Ectodermal cell (in vitro differentiated cells): ENCODE results near the gene KLK1.

Experiments
- H3K27ac ChIP-seq: 2 replicates; pipeline ENCODE4 v1.7.0; 2013; ENCODE audit warnings: mild to moderate bottlenecking, low read depth, low read length; ENCODE audit not compliant: insufficient read depth, poor library complexity, severe bottlenecking
- H3K27me3 ChIP-seq: 2 replicates; pipeline ENCODE4 v1.7.0; 2013; ENCODE audit warnings: mild to moderate bottlenecking, low read length; ENCODE audit not compliant: insufficient read depth, control insufficient read depth, poor library complexity, severe bottlenecking
- H3K36me3 ChIP-seq: one replicate; pipeline ENCODE4 v1.7.0; 2013; ENCODE audit warnings: low read length; ENCODE audit not compliant: control insufficient read depth, insufficient read depth
- H3K4me1 ChIP-seq: one replicate; pipeline ENCODE4 v1.7.0; 2013; ENCODE audit warnings: low read length; ENCODE audit not compliant: control insufficient read depth, insufficient read depth
- H3K4me3 ChIP-seq: 2 replicates; pipeline ENCODE4 v1.7.0; 2013; ENCODE audit warnings: low read depth, low read length, control low read depth; ENCODE audit not compliant: insufficient read depth
- H3K9me3 ChIP-seq: 2 replicates; pipeline ENCODE4 v1.7.0; 2013; ENCODE audit warnings: mild to moderate bottlenecking, low read length, moderate library complexity; ENCODE audit not compliant: control insufficient read depth
- WGBS, 2 experiments: methylation state at CpG; one replicate each; pipeline ENCODE4 v1.1.7; 2013; ENCODE audit warnings: missing lambda C conversion rate in 2 of 2; 5-methylcytosine and 5-hydroxymethylcytosine counted together

The KLK1 gene

GRCh38 chr19:50854636-50855410 is 31.2 kb upstream of the KLK1 start, which contains the start of gene KLK3:
KLK3 (plus strand) TSS chr19:50854915; CDS start chr19:50854956, 41 bp downstream.
- Histone ChIP-seq H3K9me3 (no peaks in the 10 kb centered on the region), H3K4me3 (no peak within 1 kb of the TSS), H3K27me3 (peaks cover 5% of the 10 kb centered on the region), H3K27ac (no peak within 1 kb of the TSS), H3K4me1 (no peaks in the 10 kb centered on the region), H3K36me3 (no peaks in the 10 kb centered on the region)
- 73 to 74% methylated on average over 9 of the region's 9 CpGs for WGBS, 2 experiments

DNA sequence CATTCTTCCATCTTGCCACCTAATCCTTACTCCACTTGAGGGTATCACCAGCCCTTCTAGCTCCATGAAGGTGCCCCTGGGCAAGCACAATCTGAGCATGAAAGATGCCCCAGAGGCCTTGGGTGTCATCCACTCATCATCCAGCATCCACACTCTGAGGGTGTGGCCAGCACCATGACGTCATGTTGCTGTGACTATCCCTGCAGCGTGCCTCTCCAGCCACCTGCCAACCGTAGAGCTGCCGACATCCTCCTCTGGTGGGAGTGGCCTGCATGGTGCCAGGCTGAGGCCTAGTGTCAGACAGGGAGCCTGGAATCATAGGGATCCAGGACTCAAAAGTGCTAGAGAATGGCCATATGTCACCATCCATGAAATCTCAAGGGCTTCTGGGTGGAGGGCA is 28.0 kb upstream of the KLK1 start:
- Histone ChIP-seq H3K4me3 (no peak overlapping the region), H3K36me3 (no peaks in the 10 kb centered on the region), H3K27ac (no peak overlapping the region), H3K27me3 (peaks cover 5% of the 10 kb centered on the region), H3K4me1 (no peaks in the 10 kb centered on the region), H3K9me3 (no peaks in the 10 kb centered on the region)
- 74 to 75% methylated on average over 4 of the region's 4 CpGs for WGBS, 2 experiments

DNA sequence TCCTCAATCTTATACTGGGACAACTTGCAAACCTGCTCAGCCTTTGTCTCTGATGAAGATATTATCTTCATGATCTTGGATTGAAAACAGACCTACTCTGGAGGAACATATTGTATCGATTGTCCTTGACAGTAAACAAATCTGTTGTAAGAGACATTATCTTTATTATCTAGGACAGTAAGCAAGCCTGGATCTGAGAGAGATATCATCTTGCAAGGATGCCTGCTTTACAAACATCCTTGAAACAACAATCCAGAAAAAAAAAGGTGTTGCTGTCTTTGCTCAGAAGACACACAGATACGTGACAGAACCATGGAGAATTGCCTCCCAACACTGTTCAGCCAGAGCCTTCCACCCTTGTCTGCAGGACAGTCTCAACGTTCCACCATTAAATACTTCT is 27.2 kb upstream of the KLK1 start:
- no peak overlapping the region for H3K27ac ChIP-seq
- no peaks in the 10 kb centered on the region for H3K36me3 ChIP-seq
- peaks cover 5% of the 10 kb centered on the region for H3K27me3 ChIP-seq
- no peaks in the 10 kb centered on the region for H3K4me1 ChIP-seq
- no peaks in the 10 kb centered on the region for H3K9me3 ChIP-seq
- H3K4me3 ChIP-seq, result no peak overlapping the region
- WGBS, 2 experiments, result 40 to 61% methylated on average over 2 to 3 of the region's 3 CpGs

DNA sequence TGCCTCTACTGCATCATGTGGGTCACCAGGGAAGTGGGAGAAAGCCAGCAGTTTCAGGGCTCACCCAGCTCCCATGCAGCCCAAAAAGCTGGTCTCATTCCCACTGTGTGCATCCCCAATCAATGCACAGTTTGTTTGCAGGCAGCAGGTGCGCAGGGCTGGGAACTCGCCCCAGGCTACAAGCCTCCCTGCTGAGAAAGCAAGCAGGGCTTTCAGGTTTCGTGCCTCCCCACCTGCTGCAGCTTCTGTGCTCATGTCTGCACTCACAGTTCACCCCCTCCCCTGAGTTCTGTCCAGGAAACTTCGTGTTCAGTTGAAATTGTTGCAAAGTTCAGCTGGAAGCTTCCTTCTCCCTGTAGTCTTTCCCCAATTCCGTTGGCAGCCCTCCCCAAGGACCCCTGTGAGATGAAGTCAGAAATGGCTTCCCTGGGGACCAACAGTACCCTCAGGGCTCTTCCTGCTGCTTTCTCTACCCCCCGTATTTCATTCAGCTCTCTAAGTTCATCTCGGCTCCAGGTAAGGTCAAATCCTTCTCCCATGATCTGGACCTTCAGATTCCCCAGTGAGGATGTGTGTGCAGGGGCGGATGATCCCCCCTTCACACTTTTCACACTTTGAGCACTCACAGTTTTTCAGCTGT is 20.8 kb upstream of the KLK1 start:
- H3K27me3 ChIP-seq, result peaks cover 20% of the 10 kb centered on the region
- no peaks in the 10 kb centered on the region for H3K36me3 ChIP-seq
- no peak overlapping the region for H3K4me3 ChIP-seq
- H3K27ac ChIP-seq, result no peak overlapping the region
- no peaks in the 10 kb centered on the region for H3K9me3 ChIP-seq
- H3K4me1 ChIP-seq, result no peaks in the 10 kb centered on the region
- WGBS, 2 experiments, result 35 to 44% methylated on average over 8 of the region's 8 CpGs

- Histone ChIP-seq H3K9me3 (no peaks in the 10 kb centered on the region), H3K27ac (no peak overlapping the region), H3K4me1 (no peaks in the 10 kb centered on the region), H3K36me3 (no peaks in the 10 kb centered on the region), H3K27me3 (peaks cover 20% of the 10 kb centered on the region), H3K4me3 (no peak overlapping the region)
- 69 to 70% methylated on average over 7 of the region's 7 CpGs for WGBS, 2 experiments
These were observed 20.2 kb upstream of the KLK1 start for GRCh38 chr19:50843701-50844221.

GRCh38 chr19:50843205-50843604 is 19.6 kb upstream of the KLK1 start:
- H3K27ac ChIP-seq, result no peak overlapping the region
- H3K9me3 ChIP-seq, result no peaks in the 10 kb centered on the region
- WGBS, 2 experiments, result 95 to 96% methylated on average over 2 of the region's 2 CpGs
- H3K4me1 ChIP-seq, result no peaks in the 10 kb centered on the region
- H3K27me3 ChIP-seq, result peaks cover 20% of the 10 kb centered on the region
- no peak overlapping the region for H3K4me3 ChIP-seq
- H3K36me3 ChIP-seq, result no peaks in the 10 kb centered on the region

DNA sequence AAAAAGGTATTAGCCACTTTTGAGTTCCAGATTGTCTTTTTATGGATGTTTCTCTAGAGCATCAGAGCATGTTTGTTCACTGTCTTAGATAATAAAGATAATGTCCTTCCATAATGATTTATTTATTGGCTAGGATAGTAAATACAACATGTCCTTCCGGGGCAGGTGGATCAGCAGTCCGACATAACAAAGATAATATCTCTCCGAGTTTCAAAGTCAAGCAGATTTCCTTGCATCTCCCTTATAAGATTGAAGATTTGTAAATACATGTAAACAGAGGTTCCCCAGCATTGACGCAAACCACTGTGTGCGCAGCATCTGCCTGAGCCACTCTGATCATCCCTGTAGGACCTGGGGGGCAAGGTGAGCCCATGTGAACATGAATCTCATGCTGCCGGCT is 18.5 kb upstream of the KLK1 start:
- Histone ChIP-seq H3K27me3 (peaks cover 25% of the 10 kb centered on the region), H3K4me3 (no peak overlapping the region), H3K36me3 (no peaks in the 10 kb centered on the region), H3K9me3 (no peaks in the 10 kb centered on the region), H3K27ac (no peak overlapping the region), H3K4me1 (no peaks in the 10 kb centered on the region)
- WGBS, 2 experiments, result 88 to 89% methylated on average over 6 of the region's 6 CpGs

GRCh38 chr19:50839712-50840655 is 16.4 kb upstream of the KLK1 start:
- Histone ChIP-seq H3K9me3 (no peaks in the 10 kb centered on the region), H3K27me3 (peaks cover 47% of the 10 kb centered on the region), H3K4me3 (no peak overlapping the region), H3K27ac (no peak overlapping the region), H3K4me1 (no peaks in the 10 kb centered on the region), H3K36me3 (no peaks in the 10 kb centered on the region)
- 66 to 74% methylated on average over 10 of the region's 10 CpGs for WGBS, 2 experiments

DNA sequence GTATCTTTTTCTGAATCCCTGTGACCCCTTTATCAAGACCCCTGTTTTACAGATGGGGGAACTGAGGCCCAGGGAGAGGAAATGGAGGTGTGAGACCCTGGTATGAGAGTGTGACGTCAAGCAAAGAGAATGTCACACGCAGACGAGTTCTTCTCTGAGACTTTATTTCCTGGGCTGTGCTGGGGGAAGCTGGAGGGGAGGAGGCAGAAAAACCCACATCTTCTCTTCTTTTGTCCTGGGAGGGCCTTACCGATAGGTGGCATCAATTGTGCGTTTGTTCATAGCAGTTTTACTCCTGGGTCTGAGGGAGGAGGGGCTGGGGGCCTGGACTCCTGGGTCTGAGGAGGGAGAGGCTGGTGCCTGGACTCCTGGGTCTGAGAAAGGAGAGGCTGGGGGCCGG is 14.7 kb upstream of the KLK1 start:
- Histone ChIP-seq H3K27ac (no peak overlapping the region), H3K4me3 (no peak overlapping the region), H3K27me3 (peaks cover 55% of the 10 kb centered on the region), H3K4me1 (no peaks in the 10 kb centered on the region), H3K9me3 (no peaks in the 10 kb centered on the region), H3K36me3 (no peaks in the 10 kb centered on the region)
- WGBS, 2 experiments, result 26 to 27% methylated on average over 6 of the region's 6 CpGs
